Muscle of back (tissue), 13 donors: ENCODE results near the gene TBC1D30. TPM values are rescaled to one million over a fixed set of nuclear protein-coding genes. Genes with fewer than 3 reads are reported as not detected.
"Not testable (repeated sequence)": the region's sequence is repeated elsewhere in the genome, so short reads cannot be mapped to it uniquely, and the experiment has no call there.

Source experiments
- DNase-seq, 3 donors: peaks; one replicate each; pipeline versions ENCODE4 v3.0.0 to v3.0.0-alpha.2; 2013
- long read RNA-seq, 9 donors: transcript quantifications; one replicate each; lab custom pipeline, GENCODE V29; 2026
- polyA plus RNA-seq, 10 donors: library from polyadenylated mRNA; unstranded; fragments of 120-200 nt; gene quantifications; one replicate each; pipeline ENCODE4 v1.2.1, GENCODE V29; 2013; ENCODE audit not compliant: insufficient read length in 10 of 10

TBC1D30 gene, protein sequence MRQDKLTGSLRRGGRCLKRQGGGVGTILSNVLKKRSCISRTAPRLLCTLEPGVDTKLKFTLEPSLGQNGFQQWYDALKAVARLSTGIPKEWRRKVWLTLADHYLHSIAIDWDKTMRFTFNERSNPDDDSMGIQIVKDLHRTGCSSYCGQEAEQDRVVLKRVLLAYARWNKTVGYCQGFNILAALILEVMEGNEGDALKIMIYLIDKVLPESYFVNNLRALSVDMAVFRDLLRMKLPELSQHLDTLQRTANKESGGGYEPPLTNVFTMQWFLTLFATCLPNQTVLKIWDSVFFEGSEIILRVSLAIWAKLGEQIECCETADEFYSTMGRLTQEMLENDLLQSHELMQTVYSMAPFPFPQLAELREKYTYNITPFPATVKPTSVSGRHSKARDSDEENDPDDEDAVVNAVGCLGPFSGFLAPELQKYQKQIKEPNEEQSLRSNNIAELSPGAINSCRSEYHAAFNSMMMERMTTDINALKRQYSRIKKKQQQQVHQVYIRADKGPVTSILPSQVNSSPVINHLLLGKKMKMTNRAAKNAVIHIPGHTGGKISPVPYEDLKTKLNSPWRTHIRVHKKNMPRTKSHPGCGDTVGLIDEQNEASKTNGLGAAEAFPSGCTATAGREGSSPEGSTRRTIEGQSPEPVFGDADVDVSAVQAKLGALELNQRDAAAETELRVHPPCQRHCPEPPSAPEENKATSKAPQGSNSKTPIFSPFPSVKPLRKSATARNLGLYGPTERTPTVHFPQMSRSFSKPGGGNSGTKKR
- 1 to 10 TPM; 1.2 to 2.3 (median 1.6) TPM for polyA plus RNA-seq
- long read RNA-seq, donor 1: 0 reads
- long read RNA-seq, donor 2: 0 reads
- long read RNA-seq, donor 3: 0 reads
- long read RNA-seq, donor 4: 0 reads
- long read RNA-seq, donor 5: 0 reads
- long read RNA-seq, donor 6: 0 reads
- long read RNA-seq, donor 7: 0 reads
- long read RNA-seq, donor 8: 0 reads
- long read RNA-seq, donor 9: 0 reads

DNA sequence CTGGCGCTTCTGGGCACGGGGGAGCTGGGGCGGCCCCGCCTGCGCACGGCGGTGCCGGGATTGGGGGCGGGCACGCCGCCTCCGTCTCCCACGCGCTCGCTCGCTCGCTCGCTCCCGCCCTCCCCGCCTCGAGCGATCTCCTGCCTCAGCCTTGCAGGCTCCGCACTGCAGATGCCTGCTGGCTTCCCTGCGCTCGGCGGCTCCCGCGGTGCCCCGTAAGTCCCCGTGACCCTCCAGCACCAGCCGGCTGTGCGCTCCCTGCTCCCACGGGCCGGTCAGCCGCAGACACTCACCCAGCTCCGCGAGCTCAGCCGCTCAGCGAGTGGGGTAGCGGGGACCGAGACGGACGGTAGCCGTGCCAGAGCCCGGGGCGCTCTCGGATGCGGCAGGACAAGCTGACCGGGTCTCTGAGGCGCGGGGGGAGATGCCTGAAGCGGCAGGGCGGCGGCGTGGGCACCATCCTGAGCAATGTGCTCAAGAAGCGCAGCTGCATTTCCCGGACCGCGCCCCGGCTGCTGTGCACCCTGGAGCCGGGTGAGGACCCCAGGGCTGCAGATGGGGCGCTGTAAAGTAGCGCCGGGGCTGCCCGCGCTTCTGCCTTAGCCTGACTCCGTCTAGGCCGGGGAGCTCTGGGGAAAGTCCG, at the start of gene TBC1D30:
TBC1D30 (plus strand) TSS at position 148 of the 643 bp plus-strand sequence; CDS start at position 381, 233 bp downstream.
- DNase-seq: peak in 2 of 3 donors; percentile 12 to 45

DNA sequence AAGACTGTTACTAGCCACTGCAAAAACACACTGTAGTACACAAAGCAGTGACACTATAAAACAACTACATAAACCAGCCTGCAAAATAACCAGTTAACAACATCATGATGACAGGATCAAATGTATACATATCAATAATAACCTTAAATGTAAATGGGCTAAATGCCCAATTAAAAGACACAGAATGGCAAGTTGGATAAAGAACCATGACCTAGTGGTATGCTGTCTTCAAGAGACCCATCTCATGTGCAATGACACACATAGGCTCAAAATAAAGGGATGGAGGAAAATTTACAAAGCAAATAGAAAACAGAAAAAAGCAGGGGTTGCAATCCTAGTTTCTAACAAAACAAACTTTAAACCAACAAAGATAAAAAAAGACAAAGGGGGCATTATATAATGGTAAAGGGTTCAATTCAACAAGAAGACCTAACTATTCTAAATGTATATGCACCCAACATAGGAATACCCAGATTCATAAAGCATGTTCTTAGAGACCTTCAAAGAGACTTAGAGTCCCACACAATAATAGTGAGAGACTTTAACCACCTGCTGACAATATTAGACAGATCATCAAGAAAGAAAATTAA, 49.2 kb upstream of the TBC1D30 start:
- DNase-seq: not testable (repeated sequence)

DNA sequence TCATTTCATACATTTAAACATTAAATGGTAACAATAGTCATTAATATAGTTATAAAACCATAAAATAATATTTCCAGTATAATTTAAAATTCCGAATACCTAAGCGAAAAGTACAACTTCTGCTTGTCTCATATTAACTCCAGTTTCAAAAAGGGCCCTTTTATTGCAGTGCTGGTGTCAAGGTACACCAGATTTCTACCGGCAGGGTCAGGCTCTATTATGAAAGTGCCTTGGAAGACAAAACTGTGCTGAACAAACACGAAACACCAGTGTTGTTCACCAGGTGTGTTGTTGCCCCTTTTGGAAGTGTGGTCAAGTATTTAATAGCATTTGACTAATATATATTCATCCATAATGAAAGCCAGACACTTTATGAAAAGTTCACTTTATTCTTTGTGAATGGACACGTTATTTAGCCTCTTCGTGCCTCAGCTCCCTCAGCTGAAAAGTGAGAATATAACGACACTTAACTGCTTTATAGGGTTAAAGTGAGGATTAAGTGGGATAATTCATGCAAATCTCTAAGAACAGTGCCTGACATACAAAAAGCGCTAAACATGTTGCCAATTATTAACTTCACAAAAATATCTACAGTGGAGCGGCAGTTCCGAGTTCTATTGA, 45.0 kb upstream of the TBC1D30 start:
- DNase-seq: no peak

DNA sequence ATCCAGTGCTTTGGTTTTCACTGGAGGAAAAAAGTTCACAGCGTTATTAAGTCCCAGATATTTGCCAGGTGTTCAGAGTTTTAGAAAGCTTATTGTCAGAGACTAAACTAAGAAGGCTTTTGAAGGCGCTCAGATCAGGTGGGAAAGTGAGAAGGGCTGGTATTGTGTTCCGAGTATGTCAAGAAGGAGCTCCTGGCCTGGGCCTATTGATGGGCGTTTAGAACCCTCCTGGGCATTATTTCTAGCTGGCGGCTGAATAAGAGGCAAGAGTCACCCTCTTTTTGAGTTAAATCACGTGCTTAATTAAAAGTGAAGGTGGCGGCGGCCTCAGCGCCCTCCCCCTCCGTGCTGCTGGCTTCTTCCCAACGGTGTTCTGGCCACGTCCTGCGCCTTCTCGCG, 44.3 kb upstream of the TBC1D30 start:
- DNase-seq: peak in 1 of 3 donors; percentile 13

DNA sequence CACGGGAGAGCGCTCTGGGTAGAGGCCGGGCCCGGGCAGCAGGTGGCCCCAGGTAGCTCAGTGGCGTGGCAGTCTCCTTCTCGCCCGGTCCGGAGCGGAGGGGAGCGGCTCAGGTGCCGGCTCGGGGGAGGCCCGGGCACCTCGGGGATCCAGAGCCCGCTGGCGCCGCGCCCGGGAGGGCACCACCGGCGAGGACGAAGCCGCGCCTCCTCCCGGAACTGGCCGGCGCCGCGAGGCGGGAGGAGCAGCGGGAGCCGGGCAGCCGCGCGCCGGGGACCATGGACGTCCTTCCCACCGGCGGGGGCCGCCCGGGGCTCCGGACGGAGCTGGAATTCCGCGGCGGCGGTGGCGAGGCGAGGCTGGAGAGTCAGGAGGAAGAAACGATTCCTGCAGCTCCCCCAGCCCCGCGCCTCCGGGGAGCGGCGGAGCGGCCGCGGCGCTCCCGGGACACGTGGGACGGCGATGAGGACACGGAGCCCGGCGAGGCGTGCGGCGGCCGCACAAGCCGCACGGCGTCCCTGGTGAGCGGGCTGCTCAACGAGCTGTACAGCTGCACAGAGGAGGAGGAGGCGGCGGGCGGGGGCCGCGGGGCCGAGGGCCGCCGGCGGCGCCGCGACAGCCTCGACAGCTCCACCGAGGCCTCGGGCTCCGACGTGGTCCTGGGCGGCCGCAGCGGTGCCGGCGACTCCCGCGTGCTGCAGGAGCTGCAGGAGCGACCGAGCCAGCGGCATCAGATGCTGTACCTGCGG, 43.7 kb upstream of the TBC1D30 start:
- peak in 2 of 3 donors; percentile 27 to 61 for DNase-seq

DNA sequence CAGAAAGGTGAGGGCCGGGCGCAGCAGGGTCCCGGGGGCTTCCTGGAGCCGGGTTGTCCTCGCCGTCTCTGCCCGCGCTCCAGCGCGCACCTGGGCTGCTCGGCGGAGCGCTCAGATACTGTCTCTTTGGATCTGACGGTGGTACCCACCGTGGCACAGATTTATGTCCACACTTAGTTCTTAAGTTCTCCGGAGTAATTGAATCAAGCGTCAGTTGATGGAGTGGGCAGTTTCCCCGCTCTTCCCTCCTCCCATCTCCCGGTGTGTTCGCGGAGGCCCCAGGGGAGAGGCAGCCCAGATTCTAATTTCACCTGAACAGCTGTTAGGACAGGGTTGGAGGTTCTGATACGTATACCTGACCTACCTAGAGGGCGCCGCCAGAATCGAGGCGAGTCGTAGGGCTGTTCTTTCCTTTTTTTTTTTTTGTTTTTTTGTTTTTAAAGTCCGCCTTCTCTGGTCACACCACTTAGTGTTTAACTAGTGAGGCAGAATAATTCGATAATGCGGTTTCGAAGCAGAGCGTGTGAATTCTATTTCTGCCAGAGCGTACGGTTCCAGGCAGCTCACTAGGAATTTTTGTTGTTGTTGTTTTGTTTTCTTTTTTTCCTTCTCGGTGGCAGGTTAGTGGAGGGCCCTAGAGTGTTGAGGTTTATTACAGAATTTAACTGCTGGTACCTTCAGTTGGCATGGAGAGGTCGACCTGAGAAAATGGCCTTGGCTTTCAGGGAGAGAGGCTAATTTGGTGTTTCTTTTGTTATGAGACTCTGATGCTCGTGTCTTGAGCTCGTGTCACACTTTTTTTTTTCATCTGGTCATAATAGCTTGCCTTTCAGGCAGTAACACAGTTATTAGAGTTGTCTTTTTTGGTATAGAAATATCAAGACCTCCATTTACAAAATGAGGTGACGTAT, 42.9 kb upstream of the TBC1D30 start:
- peak in 1 of 3 donors; percentile 54 for DNase-seq

DNA sequence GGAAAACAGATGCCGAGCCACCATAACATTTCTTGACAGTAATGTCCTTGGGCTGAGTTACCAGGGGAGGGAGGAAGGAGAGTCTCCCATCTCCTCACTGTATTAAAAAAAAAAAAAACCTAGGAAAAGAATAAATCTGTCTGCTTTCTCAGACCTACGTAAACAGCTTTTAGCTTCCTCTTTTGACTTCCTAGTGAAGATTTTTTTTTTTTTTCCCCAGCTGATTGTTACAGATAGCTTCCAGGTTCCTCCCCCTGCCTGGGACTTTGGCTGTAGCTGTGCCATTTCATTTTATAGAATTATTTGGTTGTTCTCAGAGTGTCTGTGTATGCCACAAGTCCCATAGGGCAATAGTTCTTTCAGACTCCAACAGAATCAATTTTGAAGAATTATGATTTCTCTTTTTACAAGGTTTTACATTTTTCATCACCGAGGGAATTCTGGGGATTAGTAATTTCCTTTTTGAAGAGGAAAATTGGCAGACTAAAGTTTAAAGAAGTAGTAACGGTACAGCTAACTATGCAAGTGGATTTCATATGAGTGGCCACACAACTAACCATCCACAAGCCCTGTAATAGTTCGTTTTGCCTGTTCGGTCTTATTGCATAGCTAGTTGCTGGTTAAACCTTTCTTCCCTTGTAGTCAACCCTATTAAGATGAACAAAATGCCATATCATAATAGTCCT, 42.1 kb upstream of the TBC1D30 start:
- DNase-seq: peak in 1 of 3 donors; percentile 48

DNA sequence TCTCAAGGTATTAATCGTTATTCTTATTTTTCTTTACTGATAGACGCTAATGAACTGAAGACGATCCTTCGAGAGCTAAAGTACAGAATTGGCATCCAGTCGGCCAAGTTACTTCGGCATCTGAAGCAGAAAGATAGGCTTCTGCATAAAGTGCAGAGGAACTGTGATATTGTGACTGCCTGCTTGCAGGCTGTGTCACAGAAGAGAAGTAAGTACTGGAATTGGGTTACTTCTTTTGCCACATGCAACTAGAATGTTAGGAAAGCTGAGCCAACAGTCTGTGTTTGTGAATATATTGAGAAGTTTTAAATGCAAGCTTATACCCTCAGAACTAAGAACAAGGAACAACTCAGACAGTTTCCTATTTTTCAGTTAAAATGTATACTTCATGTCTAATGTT, 38.6 kb upstream of the TBC1D30 start:
- DNase-seq: no peak

DNA sequence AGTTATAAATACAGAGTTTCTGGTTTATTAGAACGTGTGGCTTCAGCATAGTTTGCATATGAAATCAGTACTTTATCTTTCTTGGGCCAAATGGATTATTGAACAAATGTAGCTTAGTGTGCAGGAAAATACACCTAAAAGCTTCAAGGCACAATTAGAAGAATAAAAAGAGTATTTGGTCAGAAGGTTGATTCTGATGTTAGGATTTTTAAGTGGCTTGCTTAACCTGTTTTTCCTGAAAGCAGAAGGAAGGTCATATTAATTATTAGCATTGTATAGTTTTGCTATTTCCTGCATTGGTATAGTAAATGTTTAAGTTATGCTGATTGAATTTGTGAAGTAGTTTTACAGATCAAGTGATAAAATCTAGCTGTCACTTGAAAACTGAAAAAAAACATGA, 34.3 kb upstream of the TBC1D30 start:
- no peak for DNase-seq

DNA sequence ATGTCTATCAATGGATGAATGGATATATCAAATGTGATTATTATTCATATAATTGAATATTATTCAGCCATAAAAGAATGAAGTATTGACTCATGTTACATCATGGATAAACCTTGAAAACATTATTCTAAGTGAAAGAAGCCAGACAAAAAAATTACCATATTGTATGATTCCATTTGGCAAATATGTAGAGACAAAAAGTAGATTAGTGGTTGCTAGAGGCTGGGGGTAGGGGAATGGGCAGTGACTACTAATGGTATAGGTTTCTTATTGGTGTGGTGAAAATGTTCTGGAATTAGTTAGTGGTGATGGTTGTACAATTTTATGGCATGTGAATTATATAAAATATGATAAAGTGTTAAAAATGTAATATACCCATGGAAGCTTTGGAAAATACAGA, 33.4 kb upstream of the TBC1D30 start:
- no peak for DNase-seq

DNA sequence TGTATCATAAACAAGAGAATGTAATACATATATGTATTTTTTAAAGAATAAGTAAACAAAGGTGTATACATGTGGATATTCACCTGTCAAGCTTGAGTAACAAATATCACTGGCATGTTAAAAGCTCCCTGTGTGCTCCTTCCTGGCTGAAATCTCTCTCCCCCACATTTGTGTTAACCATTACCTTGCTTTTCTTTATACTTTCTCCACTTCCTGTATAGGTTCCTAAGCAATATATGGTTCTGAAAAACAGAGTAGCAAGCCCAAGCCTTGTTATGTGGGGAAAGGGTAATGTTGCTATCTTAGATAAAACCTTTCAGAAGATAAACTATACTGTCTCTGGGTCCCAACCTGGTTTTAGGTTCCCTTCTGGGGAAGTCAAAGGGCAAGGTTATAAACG, 32.3 kb upstream of the TBC1D30 start:
- DNase-seq: no peak

DNA sequence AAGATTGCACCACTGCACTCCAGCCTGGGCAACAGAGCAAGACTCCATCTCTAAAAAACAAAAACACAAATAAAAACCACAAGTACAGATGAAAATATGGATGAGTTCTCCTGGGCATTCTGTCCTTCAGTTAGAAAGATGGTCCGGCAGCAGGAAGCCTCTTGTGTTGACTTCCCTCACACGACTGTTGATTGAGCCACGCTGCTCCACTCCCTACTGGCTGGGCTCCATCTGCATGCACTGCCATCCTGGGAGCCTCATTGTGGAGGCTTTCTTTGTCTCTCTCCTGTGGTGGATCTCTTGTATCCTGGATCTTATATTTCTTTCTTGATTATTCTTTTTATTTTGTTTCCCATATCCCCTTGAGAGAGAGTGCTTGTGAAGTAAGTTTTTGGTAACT, 30.8 kb upstream of the TBC1D30 start:
- no peak for DNase-seq

DNA sequence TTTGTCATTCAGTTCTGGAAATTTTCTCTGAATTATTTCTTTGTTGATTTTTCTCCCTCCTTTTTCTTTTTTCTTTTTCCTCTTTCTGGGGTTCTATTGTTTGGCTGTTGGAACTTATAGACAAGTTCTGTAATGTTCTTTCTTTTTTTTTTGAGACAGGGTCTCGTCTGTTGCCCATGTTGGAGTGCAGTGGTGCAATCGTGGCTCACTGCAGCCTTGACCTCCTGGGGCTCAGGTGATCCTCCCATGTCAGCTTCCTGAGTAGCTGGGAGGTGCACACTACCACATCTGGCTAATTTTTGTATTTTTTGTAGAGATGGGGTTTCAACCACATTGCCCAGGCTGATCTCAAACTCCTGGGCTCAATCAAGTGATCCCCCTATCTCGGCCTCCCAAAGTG, 30.1 kb upstream of the TBC1D30 start:
- DNase-seq: no peak

DNA sequence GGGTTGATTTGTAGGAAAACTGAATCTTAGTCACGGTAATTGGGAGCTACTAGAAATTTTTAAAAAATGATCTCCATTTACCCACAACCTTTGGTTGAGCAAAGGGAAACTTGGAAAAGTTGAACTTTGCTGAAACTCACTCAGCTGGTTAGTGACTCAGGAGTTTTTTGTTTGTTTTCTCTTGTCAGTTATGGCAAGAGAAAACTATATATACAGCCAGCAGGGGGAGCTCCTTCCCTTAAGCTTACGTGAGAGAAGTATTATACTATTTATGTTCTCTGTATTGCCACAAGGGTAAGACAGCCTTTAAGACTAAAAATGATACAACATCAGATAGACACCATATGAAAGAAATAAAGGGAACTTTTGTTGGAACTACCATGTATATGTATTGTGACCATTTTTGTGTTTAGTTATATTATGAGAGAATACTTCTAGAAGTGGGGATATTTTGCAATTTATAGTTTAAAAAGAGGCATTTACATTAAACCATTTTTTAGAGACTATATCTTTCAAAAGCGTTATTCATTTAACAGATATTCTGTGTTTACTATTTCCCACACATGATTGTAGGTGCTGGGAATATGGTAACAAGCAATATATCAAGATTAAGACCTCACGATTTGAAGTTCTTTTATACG, 28.1 kb upstream of the TBC1D30 start:
- DNase-seq: peak; percentile 76 to 85 (median 80)

DNA sequence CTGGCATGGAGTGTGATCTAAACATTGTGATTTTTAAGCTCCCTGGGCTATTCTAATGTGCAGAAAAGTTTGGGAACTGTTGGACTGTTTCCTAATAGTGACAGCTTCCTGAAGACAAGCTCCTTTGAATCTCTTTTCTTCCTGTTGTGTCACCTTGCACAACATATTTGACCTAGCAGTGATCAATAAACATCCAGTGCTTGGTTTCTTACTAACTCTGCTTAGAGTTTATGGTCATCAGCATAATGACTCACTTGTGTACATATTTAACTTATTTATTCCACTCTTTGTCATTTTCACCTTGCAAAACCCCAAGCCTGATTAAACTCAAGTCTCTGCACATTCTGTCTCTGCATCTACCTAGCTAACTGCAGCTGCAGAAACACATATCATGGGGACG, 27.3 kb upstream of the TBC1D30 start:
- DNase-seq: no peak

DNA sequence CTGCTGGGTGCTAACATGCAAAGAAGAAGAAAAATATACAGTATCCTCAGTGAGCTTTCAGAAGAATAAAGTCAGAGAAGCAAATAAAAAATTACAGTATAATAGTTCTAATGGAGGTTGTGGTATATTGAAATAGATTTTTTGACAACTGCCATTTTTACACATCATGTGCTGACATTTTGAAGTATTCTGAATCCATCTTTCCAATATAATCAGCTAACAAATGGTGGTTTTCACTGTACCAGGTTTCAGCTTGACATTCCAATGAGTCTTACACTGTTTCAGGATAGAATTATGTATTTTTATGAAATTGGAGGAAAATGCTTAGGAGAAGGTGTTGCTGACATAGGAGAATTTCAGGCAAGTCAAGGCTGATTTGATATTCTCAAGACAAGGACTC, 26.3 kb upstream of the TBC1D30 start:
- DNase-seq: no peak

DNA sequence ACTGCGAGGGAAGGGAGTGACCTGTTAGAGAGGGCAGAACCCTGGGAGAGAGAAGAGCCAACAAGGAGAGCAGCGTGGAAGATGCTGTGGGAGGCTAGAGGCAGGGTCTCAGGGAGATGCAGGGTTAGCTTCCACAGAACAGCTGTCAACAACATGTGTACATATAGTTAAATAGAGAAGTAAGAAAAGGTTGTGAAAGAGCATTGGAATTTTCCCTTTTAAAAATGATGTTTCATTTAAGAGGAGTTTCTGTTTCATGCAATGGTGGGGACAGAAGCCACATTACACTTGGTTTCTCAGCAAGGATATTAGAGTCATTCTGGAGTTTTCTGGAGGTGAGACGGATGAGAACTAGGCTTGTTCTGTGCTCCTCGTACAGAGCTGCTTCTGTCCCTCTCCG, 23.8 kb upstream of the TBC1D30 start:
- no peak for DNase-seq

DNA sequence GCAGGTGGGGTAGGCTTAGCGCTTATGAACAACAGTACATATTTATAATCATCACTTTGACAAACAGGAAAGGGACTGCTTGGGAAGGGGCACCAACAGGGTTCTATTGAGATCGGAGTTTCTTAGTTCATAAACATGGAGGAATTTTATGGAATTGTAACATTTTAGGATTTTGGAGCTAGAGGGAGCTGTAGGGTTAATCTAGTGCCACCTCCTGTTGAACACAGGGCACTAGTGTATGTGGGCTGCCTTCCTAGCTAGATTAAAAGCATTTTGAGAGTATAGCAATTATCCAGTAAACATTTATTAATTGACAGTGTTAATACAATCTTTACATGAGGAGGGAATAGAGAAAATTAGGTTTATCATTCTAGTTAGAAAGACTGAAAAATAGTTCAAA, 23.1 kb upstream of the TBC1D30 start:
- no peak for DNase-seq
